ENCODE measurements around the gene KCNIP1.

DNA sequence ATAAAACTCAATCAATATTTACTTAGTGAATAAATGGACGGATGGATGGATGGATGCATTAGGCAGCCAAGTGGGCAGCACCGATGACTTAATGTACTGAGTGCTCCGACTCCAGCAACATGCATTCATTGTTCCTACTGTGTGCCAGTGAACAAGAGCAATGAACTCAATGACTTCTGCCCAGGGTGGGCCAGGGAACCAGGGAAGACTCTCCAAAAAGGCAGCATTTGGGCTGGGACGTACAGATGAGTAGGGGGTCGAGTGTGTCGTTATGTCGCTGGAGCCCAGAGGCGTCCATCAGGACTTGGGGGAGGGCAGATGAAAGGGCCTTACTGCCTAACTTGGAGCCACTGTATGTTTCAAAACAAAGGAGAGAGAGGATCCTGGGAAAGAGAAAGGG lies 126.4 kb downstream of the KCNIP1 start:
- no peak for TF ChIP-seq POLR2A (IDR thresholded peaks at IDR 0.05; ENCODE audit: borderline replicate concordance, extremely low read depth, insufficient read depth, insufficient read length)
- TF ChIP-seq, protein P1, sequence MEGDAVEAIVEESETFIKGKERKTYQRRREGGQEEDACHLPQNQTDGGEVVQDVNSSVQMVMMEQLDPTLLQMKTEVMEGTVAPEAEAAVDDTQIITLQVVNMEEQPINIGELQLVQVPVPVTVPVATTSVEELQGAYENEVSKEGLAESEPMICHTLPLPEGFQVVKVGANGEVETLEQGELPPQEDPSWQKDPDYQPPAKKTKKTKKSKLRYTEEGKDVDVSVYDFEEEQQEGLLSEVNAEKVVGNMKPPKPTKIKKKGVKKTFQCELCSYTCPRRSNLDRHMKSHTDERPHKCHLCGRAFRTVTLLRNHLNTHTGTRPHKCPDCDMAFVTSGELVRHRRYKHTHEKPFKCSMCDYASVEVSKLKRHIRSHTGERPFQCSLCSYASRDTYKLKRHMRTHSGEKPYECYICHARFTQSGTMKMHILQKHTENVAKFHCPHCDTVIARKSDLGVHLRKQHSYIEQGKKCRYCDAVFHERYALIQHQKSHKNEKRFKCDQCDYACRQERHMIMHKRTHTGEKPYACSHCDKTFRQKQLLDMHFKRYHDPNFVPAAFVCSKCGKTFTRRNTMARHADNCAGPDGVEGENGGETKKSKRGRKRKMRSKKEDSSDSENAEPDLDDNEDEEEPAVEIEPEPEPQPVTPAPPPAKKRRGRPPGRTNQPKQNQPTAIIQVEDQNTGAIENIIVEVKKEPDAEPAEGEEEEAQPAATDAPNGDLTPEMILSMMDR (IDR thresholded peaks at IDR 0.05 in 2 of 3, conservative IDR thresholded peaks at IDR 0.05 in 1 of 3; ENCODE audit: borderline replicate concordance in 1 of 3, insufficient read depth in 1 of 3, low read depth in 2 of 3, low read length in 2 of 3), result no peak
- TF ChIP-seq CEBPB (IDR thresholded peaks at IDR 0.05; ENCODE audit: low read depth), result no peak
- no peak for TF ChIP-seq JUND (IDR thresholded peaks at IDR 0.05)
- no peak for TF ChIP-seq POLR2AphosphoS5 (IDR thresholded peaks at IDR 0.05; ENCODE audit: low read depth, low read length)
- TF ChIP-seq EZH2 (IDR thresholded peaks at IDR 0.05), result no peak
- TF ChIP-seq, protein P2, sequence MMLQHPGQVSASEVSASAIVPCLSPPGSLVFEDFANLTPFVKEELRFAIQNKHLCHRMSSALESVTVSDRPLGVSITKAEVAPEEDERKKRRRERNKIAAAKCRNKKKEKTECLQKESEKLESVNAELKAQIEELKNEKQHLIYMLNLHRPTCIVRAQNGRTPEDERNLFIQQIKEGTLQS (IDR thresholded peaks at IDR 0.05), result no peak
- TF ChIP-seq, protein P3, sequence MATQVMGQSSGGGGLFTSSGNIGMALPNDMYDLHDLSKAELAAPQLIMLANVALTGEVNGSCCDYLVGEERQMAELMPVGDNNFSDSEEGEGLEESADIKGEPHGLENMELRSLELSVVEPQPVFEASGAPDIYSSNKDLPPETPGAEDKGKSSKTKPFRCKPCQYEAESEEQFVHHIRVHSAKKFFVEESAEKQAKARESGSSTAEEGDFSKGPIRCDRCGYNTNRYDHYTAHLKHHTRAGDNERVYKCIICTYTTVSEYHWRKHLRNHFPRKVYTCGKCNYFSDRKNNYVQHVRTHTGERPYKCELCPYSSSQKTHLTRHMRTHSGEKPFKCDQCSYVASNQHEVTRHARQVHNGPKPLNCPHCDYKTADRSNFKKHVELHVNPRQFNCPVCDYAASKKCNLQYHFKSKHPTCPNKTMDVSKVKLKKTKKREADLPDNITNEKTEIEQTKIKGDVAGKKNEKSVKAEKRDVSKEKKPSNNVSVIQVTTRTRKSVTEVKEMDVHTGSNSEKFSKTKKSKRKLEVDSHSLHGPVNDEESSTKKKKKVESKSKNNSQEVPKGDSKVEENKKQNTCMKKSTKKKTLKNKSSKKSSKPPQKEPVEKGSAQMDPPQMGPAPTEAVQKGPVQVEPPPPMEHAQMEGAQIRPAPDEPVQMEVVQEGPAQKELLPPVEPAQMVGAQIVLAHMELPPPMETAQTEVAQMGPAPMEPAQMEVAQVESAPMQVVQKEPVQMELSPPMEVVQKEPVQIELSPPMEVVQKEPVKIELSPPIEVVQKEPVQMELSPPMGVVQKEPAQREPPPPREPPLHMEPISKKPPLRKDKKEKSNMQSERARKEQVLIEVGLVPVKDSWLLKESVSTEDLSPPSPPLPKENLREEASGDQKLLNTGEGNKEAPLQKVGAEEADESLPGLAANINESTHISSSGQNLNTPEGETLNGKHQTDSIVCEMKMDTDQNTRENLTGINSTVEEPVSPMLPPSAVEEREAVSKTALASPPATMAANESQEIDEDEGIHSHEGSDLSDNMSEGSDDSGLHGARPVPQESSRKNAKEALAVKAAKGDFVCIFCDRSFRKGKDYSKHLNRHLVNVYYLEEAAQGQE (IDR thresholded peaks at IDR 0.05; ENCODE audit: low read depth), result no peak
- TF ChIP-seq FOSL1 (IDR thresholded peaks at IDR 0.05; ENCODE audit: low read depth), result no peak
- TF ChIP-seq SP1 (IDR thresholded peaks at IDR 0.05; ENCODE audit: low read depth), result no peak
- TF ChIP-seq SRF (IDR thresholded peaks at IDR 0.05; ENCODE audit: low read depth), result no peak
- TF ChIP-seq EZH2phosphoT487 (IDR thresholded peaks at IDR 0.05; ENCODE audit: borderline replicate concordance), result no peak
- TF ChIP-seq, protein P4, sequence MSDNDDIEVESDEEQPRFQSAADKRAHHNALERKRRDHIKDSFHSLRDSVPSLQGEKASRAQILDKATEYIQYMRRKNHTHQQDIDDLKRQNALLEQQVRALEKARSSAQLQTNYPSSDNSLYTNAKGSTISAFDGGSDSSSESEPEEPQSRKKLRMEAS (IDR thresholded peaks at IDR 0.05), result no peak
